8988T (cell line): ENCODE data around the gene STON1.
"Not testable (repeated sequence)": the region's sequence is repeated elsewhere in the genome, so short reads cannot be mapped to it uniquely, and the experiment has no call there.

ENCODE experiments used
- DNase-seq: peaks from one replicate; pipeline ENCODE4 v3.0.0; 2011

STON1 gene

GRCh38 chr2:48622691-48623090 is 92.7 kb downstream of the STON1 start:
- not testable (repeated sequence) for DNase-seq

GRCh38 chr2:48624696-48625095 is 94.7 kb downstream of the STON1 start:
- no peak for DNase-seq

GRCh38 chr2:48626047-48626446 is 96.1 kb downstream of the STON1 start:
- DNase-seq, result no peak

GRCh38 chr2:48633143-48633542 is 103.2 kb downstream of the STON1 start:
- no peak for DNase-seq

DNA sequence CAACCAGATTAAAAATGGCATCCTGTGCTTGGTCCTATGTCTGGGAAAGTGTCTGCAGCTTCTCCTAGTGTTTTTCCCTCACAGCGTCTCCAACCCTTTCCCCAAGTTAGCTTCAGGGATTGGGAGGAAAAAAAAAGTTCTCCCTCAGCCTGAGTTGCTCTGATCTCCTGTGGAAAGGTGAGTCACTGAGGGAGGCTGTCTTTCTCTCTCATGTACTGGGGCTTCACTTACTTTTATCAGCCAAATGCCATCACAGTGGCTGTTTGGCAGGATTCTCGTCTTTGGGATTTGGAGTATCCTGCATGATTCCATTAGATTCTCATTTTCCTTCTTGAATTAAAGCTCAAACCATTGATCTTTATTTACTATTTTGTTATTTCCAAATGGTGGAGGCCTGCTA is 105.8 kb downstream of the STON1 start:
- no peak for DNase-seq

- DNase-seq, result no peak
These were observed 108.3 kb downstream of the STON1 start for GRCh38 chr2:48638261-48638660.
